OCI-LY1 (cell line): Measurements from ENCODE around the gene PUM2.

Experiments used
- CTCF ChIP-seq: fragments of 200-600 bp; sonication (generic), shearing (Covaris generic); IDR thresholded peaks from 2 replicates; pipeline ENCODE4 v1.5.1; 2017; ENCODE audit warnings: mild to moderate bottlenecking, antibody characterized with exemption, low read length, moderate library complexity, mixed read lengths
- EZH2 ChIP-seq: fragments of 200-600 bp; sonication (generic), shearing (Covaris generic); IDR thresholded peaks from 2 replicates; pipeline ENCODE4 v1.8.0; 2017; ENCODE audit warnings: borderline replicate concordance, mixed run types, mild to moderate bottlenecking, antibody characterized with exemption, low read length, moderate library complexity, mixed read lengths

GRCh38 chr2:20224164-20224715 lies 126.4 kb downstream of the PUM2 start:
- no peak for TF ChIP-seq CTCF
- no peak for TF ChIP-seq EZH2
